ENCODE measurements around the gene PTPRJ.

Gene PTPRJ

GRCh38 chr11:47986742-47987141 lies 6.4 kb downstream of the PTPRJ start:
- no CpG with 5 or more reads among the region's 1 CpG for WGBS (ENCODE audit: insufficient coverage, insufficient read length)
- DNase-seq (ENCODE audit: low read depth, low spot score): no peak
- no peaks in the 10 kb centered on the region for H3K36me3 ChIP-seq (ENCODE audit: control insufficient read depth, insufficient read depth, low read length)
- no peaks in the 10 kb centered on the region for H3K27me3 ChIP-seq (ENCODE audit: control insufficient read depth, insufficient read depth, low read length)
- H3K4me3 ChIP-seq (ENCODE audit: low read length): no peak overlapping the region
- no peaks in the 10 kb centered on the region for H3K9me3 ChIP-seq (ENCODE audit: control insufficient read depth, insufficient read depth, low read length)
- no peak overlapping the region for H3K27ac ChIP-seq (ENCODE audit: low read length)
- peaks cover 5% of the 10 kb centered on the region for H3K4me1 ChIP-seq (ENCODE audit: control insufficient read depth, insufficient read depth, low read length)

GRCh38 chr11:47987310-47987709 lies 7.0 kb downstream of the PTPRJ start:
- Histone ChIP-seq H3K4me3 (ENCODE audit: low read length) (no peak overlapping the region), H3K4me1 (ENCODE audit: control insufficient read depth, insufficient read depth, low read length) (peaks cover 2% of the 10 kb centered on the region), H3K9me3 (ENCODE audit: control insufficient read depth, insufficient read depth, low read length) (no peaks in the 10 kb centered on the region), H3K27me3 (ENCODE audit: control insufficient read depth, insufficient read depth, low read length) (no peaks in the 10 kb centered on the region), H3K36me3 (ENCODE audit: control insufficient read depth, insufficient read depth, low read length) (no peaks in the 10 kb centered on the region), H3K27ac (ENCODE audit: low read length) (no peak overlapping the region)
- DNase-seq (ENCODE audit: low read depth, low spot score): no peak
- WGBS (ENCODE audit: insufficient coverage, insufficient read length): no CpG with 5 or more reads among the region's 2 CpGs

- peaks cover 2% of the 10 kb centered on the region for H3K4me1 ChIP-seq (ENCODE audit: control insufficient read depth, insufficient read depth, low read length)
- no CpG with 5 or more reads among the region's 6 CpGs for WGBS (ENCODE audit: insufficient coverage, insufficient read length)
- no peak overlapping the region for H3K4me3 ChIP-seq (ENCODE audit: low read length)
- no peak for DNase-seq (ENCODE audit: low read depth, low spot score)
- H3K27ac ChIP-seq (ENCODE audit: low read length): no peak overlapping the region
- H3K9me3 ChIP-seq (ENCODE audit: control insufficient read depth, insufficient read depth, low read length): no peaks in the 10 kb centered on the region
- no peaks in the 10 kb centered on the region for H3K27me3 ChIP-seq (ENCODE audit: control insufficient read depth, insufficient read depth, low read length)
- H3K36me3 ChIP-seq (ENCODE audit: control insufficient read depth, insufficient read depth, low read length): no peaks in the 10 kb centered on the region
These were observed 7.4 kb downstream of the PTPRJ start for GRCh38 chr11:47987781-47988180.

- Histone ChIP-seq H3K27me3 (ENCODE audit: control insufficient read depth, insufficient read depth, low read length) (no peaks in the 10 kb centered on the region), H3K36me3 (ENCODE audit: control insufficient read depth, insufficient read depth, low read length) (no peaks in the 10 kb centered on the region), H3K27ac (ENCODE audit: low read length) (no peak overlapping the region), H3K4me1 (ENCODE audit: control insufficient read depth, insufficient read depth, low read length) (peaks cover 2% of the 10 kb centered on the region), H3K9me3 (ENCODE audit: control insufficient read depth, insufficient read depth, low read length) (no peaks in the 10 kb centered on the region), H3K4me3 (ENCODE audit: low read length) (no peak overlapping the region)
- WGBS (ENCODE audit: insufficient coverage, insufficient read length): no CpG with 5 or more reads among the region's 2 CpGs
- DNase-seq (ENCODE audit: low read depth, low spot score): no peak
These were observed 9.4 kb downstream of the PTPRJ start for GRCh38 chr11:47989779-47990178.

- H3K4me3 ChIP-seq (ENCODE audit: low read length): no peak overlapping the region
- H3K27ac ChIP-seq (ENCODE audit: low read length): no peak overlapping the region
- H3K9me3 ChIP-seq (ENCODE audit: control insufficient read depth, insufficient read depth, low read length): no peaks in the 10 kb centered on the region
- DNase-seq (ENCODE audit: low read depth, low spot score): no peak
- H3K36me3 ChIP-seq (ENCODE audit: control insufficient read depth, insufficient read depth, low read length): no peaks in the 10 kb centered on the region
- peaks cover 2% of the 10 kb centered on the region for H3K4me1 ChIP-seq (ENCODE audit: control insufficient read depth, insufficient read depth, low read length)
- no peaks in the 10 kb centered on the region for H3K27me3 ChIP-seq (ENCODE audit: control insufficient read depth, insufficient read depth, low read length)
- WGBS (ENCODE audit: insufficient coverage, insufficient read length): no CpG with 5 or more reads among the region's 9 CpGs
These were observed 11.0 kb downstream of the PTPRJ start for GRCh38 chr11:47991266-47991830.

- no peak overlapping the region for H3K27ac ChIP-seq (ENCODE audit: low read length)
- H3K36me3 ChIP-seq (ENCODE audit: control insufficient read depth, insufficient read depth, low read length): no peaks in the 10 kb centered on the region
- peaks cover 3% of the 10 kb centered on the region for H3K4me1 ChIP-seq (ENCODE audit: control insufficient read depth, insufficient read depth, low read length)
- no CpG with 5 or more reads among the region's 6 CpGs for WGBS (ENCODE audit: insufficient coverage, insufficient read length)
- H3K9me3 ChIP-seq (ENCODE audit: control insufficient read depth, insufficient read depth, low read length): no peaks in the 10 kb centered on the region
- no peak for DNase-seq (ENCODE audit: low read depth, low spot score)
- H3K27me3 ChIP-seq (ENCODE audit: control insufficient read depth, insufficient read depth, low read length): no peaks in the 10 kb centered on the region
- H3K4me3 ChIP-seq (ENCODE audit: low read length): no peak overlapping the region
These were observed 11.5 kb downstream of the PTPRJ start for GRCh38 chr11:47991894-47992293.

GRCh38 chr11:47992959-47993820 lies 12.8 kb downstream of the PTPRJ start:
- Histone ChIP-seq H3K9me3 (ENCODE audit: control insufficient read depth, insufficient read depth, low read length) (no peaks in the 10 kb centered on the region), H3K4me3 (ENCODE audit: low read length) (no peak overlapping the region), H3K27me3 (ENCODE audit: control insufficient read depth, insufficient read depth, low read length) (no peaks in the 10 kb centered on the region), H3K36me3 (ENCODE audit: control insufficient read depth, insufficient read depth, low read length) (no peaks in the 10 kb centered on the region), H3K27ac (ENCODE audit: low read length) (no peak overlapping the region), H3K4me1 (ENCODE audit: control insufficient read depth, insufficient read depth, low read length) (peaks cover 5% of the 10 kb centered on the region)
- no peak for DNase-seq (ENCODE audit: low read depth, low spot score)
- no CpG with 5 or more reads among the region's 11 CpGs for WGBS (ENCODE audit: insufficient coverage, insufficient read length)

GRCh38 chr11:47994417-47994816 lies 14.1 kb downstream of the PTPRJ start:
- DNase-seq (ENCODE audit: low read depth, low spot score): no peak
- no peaks in the 10 kb centered on the region for H3K9me3 ChIP-seq (ENCODE audit: control insufficient read depth, insufficient read depth, low read length)
- H3K27me3 ChIP-seq (ENCODE audit: control insufficient read depth, insufficient read depth, low read length): no peaks in the 10 kb centered on the region
- peaks cover 5% of the 10 kb centered on the region for H3K4me1 ChIP-seq (ENCODE audit: control insufficient read depth, insufficient read depth, low read length)
- WGBS (ENCODE audit: insufficient coverage, insufficient read length): no CpG with 5 or more reads among the region's 4 CpGs
- H3K4me3 ChIP-seq (ENCODE audit: low read length): no peak overlapping the region
- no peaks in the 10 kb centered on the region for H3K36me3 ChIP-seq (ENCODE audit: control insufficient read depth, insufficient read depth, low read length)
- no peak overlapping the region for H3K27ac ChIP-seq (ENCODE audit: low read length)

- DNase-seq (ENCODE audit: low read depth, low spot score): no peak
- Histone ChIP-seq H3K36me3 (ENCODE audit: control insufficient read depth, insufficient read depth, low read length) (no peaks in the 10 kb centered on the region), H3K4me3 (ENCODE audit: low read length) (no peak overlapping the region), H3K27ac (ENCODE audit: low read length) (no peak overlapping the region), H3K9me3 (ENCODE audit: control insufficient read depth, insufficient read depth, low read length) (no peaks in the 10 kb centered on the region), H3K4me1 (ENCODE audit: control insufficient read depth, insufficient read depth, low read length) (peaks cover 5% of the 10 kb centered on the region), H3K27me3 (ENCODE audit: control insufficient read depth, insufficient read depth, low read length) (no peaks in the 10 kb centered on the region)
- no CpG with 5 or more reads among the region's 4 CpGs for WGBS (ENCODE audit: insufficient coverage, insufficient read length)
These were observed 15.0 kb downstream of the PTPRJ start for GRCh38 chr11:47995360-47995769.

GRCh38 chr11:47997063-47998053 lies 17.0 kb downstream of the PTPRJ start:
- H3K27me3 ChIP-seq (ENCODE audit: control insufficient read depth, insufficient read depth, low read length): no peaks in the 10 kb centered on the region
- no CpG with 5 or more reads among the region's 15 CpGs for WGBS (ENCODE audit: insufficient coverage, insufficient read length)
- no peak for DNase-seq (ENCODE audit: low read depth, low spot score)
- peaks cover 3% of the 10 kb centered on the region; the same call in 1 of the 2 replicates for H3K4me1 ChIP-seq (ENCODE audit: control insufficient read depth, insufficient read depth, low read length)
- H3K9me3 ChIP-seq (ENCODE audit: control insufficient read depth, insufficient read depth, low read length): no peaks in the 10 kb centered on the region
- H3K27ac ChIP-seq (ENCODE audit: low read length): no peak overlapping the region
- H3K4me3 ChIP-seq (ENCODE audit: low read length): no peak overlapping the region
- H3K36me3 ChIP-seq (ENCODE audit: control insufficient read depth, insufficient read depth, low read length): no peaks in the 10 kb centered on the region

Measured in iPS DF 6.9 (cell line).